Parathyroid adenoma (tissue), 2 donors: ENCODE results near the gene PLEKHS1.

Experiments
- H2AFZ ChIP-seq: fragments of 300-600 bp; sonication (generic); one replicate; pipeline ENCODE4 v1.7.0; 2017; ENCODE audit warnings: antibody characterized with exemption, mild to moderate bottlenecking
- H3K27ac ChIP-seq: fragments of 300-600 bp; sonication (generic); one replicate; pipeline ENCODE4 v1.7.0; 2017
- H3K27me3 ChIP-seq: fragments of 300-600 bp; sonication (generic); one replicate; pipeline ENCODE4 v1.7.0; 2017; ENCODE audit warnings: low read length; ENCODE audit not compliant: control insufficient read depth, insufficient read depth
- H3K36me3 ChIP-seq: fragments of 300-600 bp; sonication (generic); one replicate; pipeline ENCODE4 v1.7.0; 2017; ENCODE audit warnings: low read length; ENCODE audit not compliant: control insufficient read depth, insufficient read depth
- H3K4me1 ChIP-seq: fragments of 300-600 bp; sonication (generic); one replicate; pipeline ENCODE4 v1.7.0; 2017; ENCODE audit warnings: control low read depth
- H3K4me2 ChIP-seq: fragments of 300-600 bp; sonication (generic); one replicate; pipeline ENCODE4 v1.7.0; 2017; ENCODE audit warnings: low read length
- H3K4me3 ChIP-seq: fragments of 300-600 bp; sonication (generic); one replicate; pipeline ENCODE4 v1.7.0; 2017; ENCODE audit warnings: low read depth, low read length
- H3K79me2 ChIP-seq: fragments of 300-600 bp; sonication (generic); one replicate; pipeline ENCODE4 v1.7.0; 2017; ENCODE audit warnings: control low read depth
- H3K9ac ChIP-seq: fragments of 300-600 bp; sonication (generic); one replicate; pipeline ENCODE4 v1.7.0; 2017; ENCODE audit warnings: mild to moderate bottlenecking
- H3K9me3 ChIP-seq: fragments of 300-600 bp; sonication (generic); one replicate; pipeline ENCODE4 v1.7.0; 2017; ENCODE audit warnings: low read length; ENCODE audit not compliant: control insufficient read depth
- TF ChIP-seq, protein P1 (sequence below): fragments of 300-600 bp; sonication (generic); IDR thresholded peaks from one replicate; pipeline ENCODE4 v1.7.0; 2017; ENCODE audit warnings: antibody characterized with exemption, mild to moderate bottlenecking
- donor health status: primary hyperparathyroidism.

The PLEKHS1 gene

DNA sequence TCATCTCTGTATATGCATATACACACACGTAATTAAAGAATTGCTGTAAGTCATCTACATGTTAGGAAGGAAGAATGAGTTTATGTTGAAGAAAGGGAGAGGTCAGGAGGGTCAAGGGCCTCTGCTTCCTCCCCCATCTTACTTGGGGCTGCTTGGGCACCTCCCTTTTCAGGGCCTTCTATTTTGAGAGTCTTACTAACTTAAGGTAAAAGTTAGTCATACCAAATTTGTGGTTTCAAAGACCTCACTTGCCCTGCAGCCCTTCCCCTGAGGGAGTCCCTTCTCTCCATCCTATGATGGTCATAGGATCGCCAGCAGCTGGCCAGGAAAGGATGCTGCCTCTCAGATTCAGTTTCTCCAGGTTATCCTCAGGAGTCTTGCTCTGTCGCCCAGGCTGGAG is 2.6 kb downstream of the PLEKHS1 start:
- Histone ChIP-seq H2AFZ (no peak overlapping the region), H3K36me3 (peaks cover 3% of the 10 kb centered on the region), H3K4me3 (no peak overlapping the region), H3K27me3 (no peaks in the 10 kb centered on the region), H3K9me3 (no peaks in the 10 kb centered on the region), H3K4me2 (no peak overlapping the region), H3K27ac (no peak overlapping the region), H3K79me2 (no peaks in the 10 kb centered on the region), H3K9ac (no peak overlapping the region), H3K4me1 (no peaks in the 10 kb centered on the region)
- TF ChIP-seq, protein P1, sequence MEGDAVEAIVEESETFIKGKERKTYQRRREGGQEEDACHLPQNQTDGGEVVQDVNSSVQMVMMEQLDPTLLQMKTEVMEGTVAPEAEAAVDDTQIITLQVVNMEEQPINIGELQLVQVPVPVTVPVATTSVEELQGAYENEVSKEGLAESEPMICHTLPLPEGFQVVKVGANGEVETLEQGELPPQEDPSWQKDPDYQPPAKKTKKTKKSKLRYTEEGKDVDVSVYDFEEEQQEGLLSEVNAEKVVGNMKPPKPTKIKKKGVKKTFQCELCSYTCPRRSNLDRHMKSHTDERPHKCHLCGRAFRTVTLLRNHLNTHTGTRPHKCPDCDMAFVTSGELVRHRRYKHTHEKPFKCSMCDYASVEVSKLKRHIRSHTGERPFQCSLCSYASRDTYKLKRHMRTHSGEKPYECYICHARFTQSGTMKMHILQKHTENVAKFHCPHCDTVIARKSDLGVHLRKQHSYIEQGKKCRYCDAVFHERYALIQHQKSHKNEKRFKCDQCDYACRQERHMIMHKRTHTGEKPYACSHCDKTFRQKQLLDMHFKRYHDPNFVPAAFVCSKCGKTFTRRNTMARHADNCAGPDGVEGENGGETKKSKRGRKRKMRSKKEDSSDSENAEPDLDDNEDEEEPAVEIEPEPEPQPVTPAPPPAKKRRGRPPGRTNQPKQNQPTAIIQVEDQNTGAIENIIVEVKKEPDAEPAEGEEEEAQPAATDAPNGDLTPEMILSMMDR: no peak

DNA sequence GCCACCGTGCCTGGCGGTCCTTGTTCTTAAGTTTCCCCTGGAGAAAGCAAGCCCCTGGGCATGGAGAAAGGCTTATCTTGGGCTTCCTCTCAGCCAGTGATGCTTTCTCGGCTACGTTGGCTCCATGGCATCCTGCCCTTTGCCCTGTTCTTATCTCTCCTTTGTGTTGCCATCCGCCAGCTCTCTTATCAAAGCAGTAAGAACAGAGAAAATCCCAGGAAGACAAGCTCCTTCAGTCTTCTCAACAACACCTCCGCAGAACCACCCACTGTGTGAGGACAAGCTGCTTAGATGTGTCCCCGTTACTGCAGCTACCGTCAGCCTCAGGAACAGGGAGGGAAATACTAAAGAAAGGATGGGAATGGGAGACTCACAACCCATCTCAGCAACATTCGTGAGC is 3.3 kb downstream of the PLEKHS1 start:
- Histone ChIP-seq H3K79me2 (no peaks in the 10 kb centered on the region), H3K9ac (no peak overlapping the region), H3K4me1 (no peaks in the 10 kb centered on the region), H3K9me3 (no peaks in the 10 kb centered on the region), H3K27me3 (no peaks in the 10 kb centered on the region), H3K36me3 (peaks cover 3% of the 10 kb centered on the region), H3K4me3 (no peak overlapping the region), H3K4me2 (no peak overlapping the region), H3K27ac (no peak overlapping the region), H2AFZ (no peak overlapping the region)
- TF ChIP-seq, protein P1: no peak

DNA sequence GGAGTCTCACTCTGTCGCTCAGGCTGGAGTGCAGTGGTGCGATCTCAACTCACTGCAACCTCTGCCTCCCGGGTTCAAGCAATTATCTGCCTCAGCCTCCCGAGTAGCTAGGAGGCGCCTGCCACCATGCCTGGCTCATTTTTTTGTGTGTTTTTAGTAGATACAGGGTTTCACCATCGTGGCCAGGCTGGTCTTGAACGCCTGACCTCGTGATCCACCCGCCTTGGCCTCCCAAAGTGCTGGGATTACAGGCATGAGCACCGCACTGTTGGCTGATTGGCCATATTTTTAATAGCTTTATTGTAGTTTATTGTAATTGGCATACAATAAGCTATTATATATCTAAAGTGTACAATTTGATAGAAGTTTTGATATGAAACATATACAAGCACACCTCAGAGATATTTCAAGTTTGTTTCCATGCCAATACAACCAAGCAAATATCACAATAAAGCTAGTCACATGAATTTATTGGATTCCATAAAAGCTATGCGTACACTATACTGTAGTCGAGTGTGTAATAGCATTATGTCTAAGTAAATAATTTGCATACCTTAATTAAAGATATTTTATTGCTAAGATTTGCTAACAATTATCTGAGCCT is 5.6 kb downstream of the PLEKHS1 start:
- Histone ChIP-seq H3K4me1 (no peaks in the 10 kb centered on the region), H3K4me2 (no peak overlapping the region), H3K9me3 (no peaks in the 10 kb centered on the region), H3K79me2 (no peaks in the 10 kb centered on the region), H3K36me3 (no peaks in the 10 kb centered on the region), H3K4me3 (no peak overlapping the region), H3K27me3 (no peaks in the 10 kb centered on the region), H3K27ac (no peak overlapping the region), H3K9ac (no peak overlapping the region), H2AFZ (no peak overlapping the region)
- TF ChIP-seq, protein P1: no peak

DNA sequence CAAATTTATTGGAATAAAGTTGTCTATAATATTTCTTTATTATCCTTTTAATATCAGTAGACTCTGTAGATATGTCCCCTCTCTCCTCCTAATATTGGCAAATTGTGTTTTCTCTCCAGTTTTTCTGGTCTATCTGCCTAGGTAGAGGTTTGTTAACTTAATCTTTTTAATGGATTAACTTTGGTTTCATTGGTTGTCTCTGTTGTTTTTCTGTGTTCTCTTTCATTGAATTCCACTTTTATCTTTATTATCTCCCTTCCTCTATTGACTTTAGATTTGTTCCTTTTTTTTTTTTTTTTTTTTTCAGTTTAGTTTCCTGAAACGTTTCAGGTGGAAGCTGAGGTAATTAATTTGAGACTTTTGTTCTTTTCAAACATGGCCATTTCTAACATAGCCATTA is 10.6 kb downstream of the PLEKHS1 start:
- no peak overlapping the region for H2AFZ ChIP-seq
- TF ChIP-seq, protein P1: no peak
- H3K27me3 ChIP-seq: no peaks in the 10 kb centered on the region
- no peak overlapping the region for H3K4me2 ChIP-seq
- no peaks in the 10 kb centered on the region for H3K36me3 ChIP-seq
- no peak overlapping the region for H3K4me3 ChIP-seq
- H3K27ac ChIP-seq: no peak overlapping the region
- H3K9ac ChIP-seq: no peak overlapping the region
- H3K4me1 ChIP-seq: no peaks in the 10 kb centered on the region
- H3K79me2 ChIP-seq: no peaks in the 10 kb centered on the region
- no peaks in the 10 kb centered on the region for H3K9me3 ChIP-seq

DNA sequence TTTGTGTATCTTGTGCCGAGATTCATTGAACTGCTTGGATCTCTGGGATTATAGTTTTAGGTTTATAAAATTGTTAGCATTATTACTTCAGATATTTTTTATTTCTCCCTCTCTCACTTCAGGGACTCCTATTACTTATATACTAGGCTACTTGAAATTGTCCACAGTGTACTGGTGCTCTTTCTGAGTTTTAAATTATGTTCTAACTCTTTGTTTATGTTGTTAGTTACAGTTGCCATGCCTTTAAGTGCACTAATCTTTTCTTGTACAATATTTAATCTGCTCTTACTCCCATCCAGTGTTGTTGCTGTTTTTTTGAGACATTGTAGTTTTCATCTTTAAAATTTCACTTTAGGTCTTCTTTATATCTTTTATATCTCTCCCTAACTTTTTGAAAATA is 13.1 kb downstream of the PLEKHS1 start:
- H3K27ac ChIP-seq: no peak overlapping the region
- H3K9ac ChIP-seq: no peak overlapping the region
- H2AFZ ChIP-seq: no peak overlapping the region
- no peak overlapping the region for H3K4me2 ChIP-seq
- H3K79me2 ChIP-seq: no peaks in the 10 kb centered on the region
- H3K4me1 ChIP-seq: no peaks in the 10 kb centered on the region
- H3K36me3 ChIP-seq: no peaks in the 10 kb centered on the region
- no peak overlapping the region for H3K4me3 ChIP-seq
- H3K9me3 ChIP-seq: no peaks in the 10 kb centered on the region
- no peaks in the 10 kb centered on the region for H3K27me3 ChIP-seq
- TF ChIP-seq, protein P1: no peak
